HUDEP-2 (cell line): ENCODE measurements around the gene TXLNB.
A peak's percentile ranks its signal among the peaks of the same experiment; 100 is the strongest.
"Not testable (repeated sequence)": the region's sequence is repeated elsewhere in the genome, so short reads cannot be mapped to it uniquely, and the experiment has no call there.

ENCODE experiments used
- DNase-seq, 76 experiments: peaks; one replicate each; lab custom pipeline; 2025; ENCODE audit not compliant: unreplicated experiment in 76 of 76; lab: John Stamatoyannopoulos, UW

The TXLNB gene

DNA sequence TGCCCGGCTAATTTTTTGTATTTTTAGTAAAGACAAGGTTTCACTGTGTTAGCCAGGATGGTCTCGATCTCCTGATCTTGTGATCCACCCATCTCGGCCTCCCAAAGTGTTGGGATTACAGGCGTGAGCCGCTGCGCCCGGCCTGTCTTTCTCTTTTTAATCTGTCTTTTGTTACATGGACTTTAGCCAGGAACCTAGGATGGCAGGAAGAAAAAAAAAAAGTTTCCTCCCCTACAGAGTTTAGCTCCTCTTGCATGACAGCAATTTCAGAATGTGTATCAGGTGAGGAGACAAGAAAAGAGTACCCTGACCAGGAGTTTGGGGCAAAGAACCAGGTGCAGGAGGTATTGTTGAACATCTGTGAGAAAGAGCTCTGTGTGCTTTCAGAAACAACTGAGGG lies 21.4 kb upstream of the TXLNB start:
- DNase-seq = no peak

DNA sequence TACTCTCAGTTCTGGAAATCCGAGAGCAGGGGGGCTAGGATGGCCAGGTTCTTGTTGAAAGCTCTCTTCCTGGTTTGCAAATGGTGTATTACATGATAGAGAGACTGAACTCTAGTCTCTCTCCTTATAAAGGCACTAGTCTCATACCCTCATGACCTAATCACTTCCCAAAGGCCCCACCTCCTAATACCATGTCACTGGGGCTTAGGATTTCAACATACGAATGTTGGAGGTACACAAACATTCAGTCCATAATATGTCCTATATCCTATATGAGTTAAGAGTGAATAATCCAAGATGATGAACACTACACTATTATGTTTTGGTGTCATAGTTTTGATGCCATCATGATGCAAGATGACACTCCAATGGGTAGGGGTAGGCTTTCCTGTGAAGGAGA lies 20.0 kb upstream of the TXLNB start:
- DNase-seq = no peak

DNA sequence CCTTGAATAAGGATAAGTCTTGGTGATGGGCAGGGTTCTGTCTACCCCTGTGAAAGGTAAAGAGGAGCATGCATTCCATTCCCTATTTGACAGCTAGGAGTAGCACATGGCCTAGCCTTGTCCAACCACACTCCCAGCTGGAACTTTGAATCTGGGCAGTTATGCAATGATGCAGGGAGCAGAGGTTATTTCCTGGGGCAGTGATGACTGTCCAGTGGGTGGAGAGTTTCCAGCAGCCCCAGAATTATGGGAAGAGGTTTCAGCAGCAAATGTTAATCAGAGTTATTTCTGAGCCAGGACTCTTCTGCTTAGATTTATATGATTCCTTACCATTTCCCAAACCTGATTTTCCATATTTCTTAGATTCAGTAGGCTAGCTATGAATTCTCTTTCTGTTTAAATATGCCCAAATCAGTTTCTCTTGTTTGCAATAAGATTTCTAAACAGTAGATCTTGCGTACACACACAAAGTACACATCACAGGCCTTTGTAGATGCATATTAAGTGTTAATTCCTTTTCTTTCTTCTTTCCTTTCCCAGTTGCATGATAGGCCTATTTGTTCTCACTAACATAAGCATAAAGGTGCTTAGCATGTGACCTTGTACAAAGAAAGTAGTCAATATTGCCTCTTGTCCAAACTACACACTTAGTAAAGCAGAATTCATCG lies 17.3 kb upstream of the TXLNB start:
- no peak for DNase-seq

DNA sequence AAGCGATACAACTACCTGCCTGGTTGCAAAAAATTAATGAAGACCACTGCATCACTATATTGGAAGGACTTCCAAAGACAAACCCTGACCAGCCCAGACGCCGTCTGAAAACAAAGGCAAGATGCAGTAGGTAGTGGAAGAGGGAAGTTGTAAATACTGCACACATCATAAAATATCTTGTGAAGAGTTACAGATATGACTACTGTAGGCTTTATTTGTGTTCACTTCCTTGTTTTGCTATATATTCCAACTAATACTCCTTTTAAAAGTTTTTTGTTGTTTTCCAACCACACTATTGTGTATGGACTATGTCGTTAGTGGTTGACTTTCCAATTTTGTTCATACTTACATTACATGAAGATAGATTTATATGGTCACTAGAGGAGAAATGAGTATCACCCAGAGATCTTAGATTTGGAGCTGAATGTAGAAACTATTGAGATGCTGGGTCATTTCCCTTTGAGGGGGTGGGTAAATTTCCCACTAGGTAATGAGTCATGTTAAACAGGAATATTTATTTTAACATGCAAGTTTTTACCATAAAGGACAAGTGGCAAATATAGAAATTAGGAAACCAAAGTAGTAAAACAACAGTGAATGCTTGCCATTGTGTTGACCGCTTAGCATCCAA lies 16.6 kb upstream of the TXLNB start:
- DNase-seq = no peak

DNA sequence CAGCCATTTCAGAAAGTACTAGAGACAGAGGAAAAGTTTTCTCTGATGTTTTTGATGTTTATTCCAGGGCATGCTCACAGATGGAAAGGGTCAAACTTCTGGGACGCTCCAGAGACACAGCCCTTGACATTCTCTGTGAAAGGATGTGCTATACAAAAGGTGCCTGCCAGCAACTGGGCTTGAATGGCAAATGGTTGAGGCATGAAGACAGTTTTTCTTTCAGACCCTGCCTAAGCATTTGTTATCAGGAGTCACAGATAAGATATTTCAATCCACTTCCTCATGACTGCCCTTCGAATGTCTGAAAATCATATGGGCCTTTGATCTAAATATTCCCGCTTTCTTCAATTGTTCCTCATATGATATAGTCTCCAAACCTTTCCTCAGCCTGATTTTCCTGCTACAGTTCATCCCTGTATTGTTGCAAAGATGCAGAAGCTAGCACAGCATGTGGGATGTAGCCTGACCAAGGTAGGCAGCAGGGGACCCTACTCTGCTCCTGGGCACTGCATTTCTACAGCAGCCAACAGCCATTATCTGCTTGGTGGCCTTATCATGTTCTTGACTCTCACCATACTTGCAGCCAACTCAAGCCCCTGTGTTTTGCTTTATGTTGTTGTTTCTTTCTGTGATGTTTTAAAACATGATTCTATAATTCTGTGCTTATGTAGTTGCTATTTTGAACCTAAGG lies 14.6 kb upstream of the TXLNB start:
- peak in 1 of 76 experiments; percentile 3 for DNase-seq

DNA sequence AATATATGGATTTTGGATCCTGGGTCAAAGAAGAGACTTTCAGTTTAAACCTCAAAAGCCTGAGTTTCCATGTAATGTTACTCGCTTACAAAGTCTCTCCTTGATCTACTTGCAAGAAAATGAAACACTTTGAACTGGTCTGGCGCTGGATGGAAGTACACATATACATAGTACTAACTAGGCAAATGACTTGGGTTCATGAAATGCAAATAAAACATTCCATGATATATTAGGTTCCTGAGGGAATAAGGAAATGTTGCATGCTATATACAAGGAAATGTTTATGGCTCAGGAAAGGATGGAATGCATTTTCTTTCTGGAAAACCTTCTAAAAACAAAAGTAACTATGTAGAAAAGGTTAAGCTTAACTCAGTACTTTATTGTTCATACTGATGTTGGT lies 11.4 kb upstream of the TXLNB start:
- DNase-seq = no peak

DNA sequence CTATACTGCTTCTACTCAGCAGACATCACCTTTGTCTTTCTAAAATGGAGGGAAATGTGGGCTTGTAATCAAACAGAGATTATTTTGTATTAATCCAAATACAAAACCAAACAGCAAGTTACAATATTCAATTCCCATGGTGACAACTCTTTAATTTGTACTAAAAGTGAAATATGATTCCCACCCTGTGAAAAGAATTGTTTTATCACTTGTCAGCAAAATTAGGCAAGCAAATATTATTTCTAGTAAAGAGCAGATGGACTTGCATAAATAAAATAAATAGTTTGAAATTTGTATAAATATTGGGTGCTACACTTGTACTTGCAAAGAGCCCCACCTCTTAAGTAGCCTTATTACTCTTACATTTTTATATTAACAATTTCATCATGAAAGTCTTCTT lies 6.1 kb upstream of the TXLNB start:
- DNase-seq = no peak

DNA sequence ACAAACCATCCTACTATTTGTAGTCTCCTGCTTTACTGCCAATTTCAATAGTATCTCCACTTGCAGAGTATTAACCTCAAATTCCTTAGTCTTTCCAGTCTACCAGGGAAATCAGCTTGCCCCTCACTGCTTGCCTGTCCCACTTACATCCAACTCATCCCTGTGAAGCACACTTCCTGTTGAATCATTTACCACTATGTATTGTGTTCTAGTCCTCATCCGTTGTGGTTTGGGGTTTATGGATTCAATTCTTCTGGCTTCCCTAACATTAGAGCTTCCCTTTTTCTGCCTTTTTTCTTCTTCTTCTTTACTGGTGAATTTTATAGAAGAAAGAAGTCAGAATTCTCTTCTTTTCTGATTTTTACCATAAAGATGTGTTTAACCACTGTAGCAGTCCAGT lies 5.1 kb upstream of the TXLNB start:
- no peak for DNase-seq

DNA sequence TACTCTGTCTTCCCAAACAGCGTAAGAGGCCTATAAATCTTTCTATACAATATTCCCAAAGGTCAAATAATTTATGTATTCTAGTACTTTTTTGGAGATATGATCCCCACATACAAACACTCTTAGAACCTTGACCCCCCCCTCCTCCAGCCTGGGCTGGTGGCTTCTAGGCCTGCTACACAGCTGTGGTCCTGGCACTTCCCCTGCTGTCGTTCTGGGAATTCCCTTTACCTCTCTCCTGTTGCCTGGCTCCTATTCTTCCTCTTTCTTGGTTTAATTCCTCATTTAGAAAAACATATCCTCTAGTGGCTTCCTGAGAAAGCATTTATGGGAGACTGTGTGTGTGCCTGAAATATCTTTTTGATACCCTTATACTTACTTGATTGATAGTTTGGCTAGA lies 4.1 kb upstream of the TXLNB start:
- DNase-seq = no peak

DNA sequence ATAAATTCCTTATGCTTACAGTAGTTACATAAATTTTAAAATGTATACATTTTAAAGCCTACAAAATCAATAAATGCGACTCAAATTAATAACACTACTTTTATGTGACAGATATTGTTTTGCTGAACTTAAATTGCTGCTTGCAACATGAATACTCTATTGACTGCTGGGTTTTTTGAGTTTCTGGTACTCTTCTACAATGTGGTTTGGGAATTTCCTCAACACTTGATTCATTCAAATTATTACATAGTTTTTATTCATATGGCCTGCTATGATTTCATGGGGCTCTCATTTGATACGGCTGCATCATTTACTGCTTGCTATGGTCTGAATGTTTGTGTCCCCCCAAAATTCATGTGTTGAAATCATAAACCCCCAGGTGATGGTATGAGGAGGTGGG lies 2.3 kb upstream of the TXLNB start:
- DNase-seq = no peak

DNA sequence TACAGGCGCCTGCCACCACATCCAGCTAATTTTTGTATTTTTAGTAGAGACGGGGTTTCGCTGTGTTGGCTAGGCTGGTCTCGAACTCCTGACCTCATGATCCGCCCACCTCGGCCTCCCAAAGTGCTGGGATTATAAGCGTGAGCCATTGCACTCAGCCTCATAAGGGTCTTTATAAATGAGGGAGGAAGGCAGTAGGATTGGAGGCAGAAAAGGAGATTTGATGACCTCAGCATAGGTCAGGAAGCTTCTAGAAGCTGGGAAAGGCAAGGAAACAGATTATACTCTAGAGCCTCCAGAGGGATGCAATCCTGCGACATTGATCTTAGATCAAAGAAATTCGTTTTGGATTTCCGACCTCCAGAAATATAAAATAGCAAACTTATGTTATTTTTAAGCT lies 1.4 kb upstream of the TXLNB start:
- not testable (repeated sequence) for DNase-seq

DNA sequence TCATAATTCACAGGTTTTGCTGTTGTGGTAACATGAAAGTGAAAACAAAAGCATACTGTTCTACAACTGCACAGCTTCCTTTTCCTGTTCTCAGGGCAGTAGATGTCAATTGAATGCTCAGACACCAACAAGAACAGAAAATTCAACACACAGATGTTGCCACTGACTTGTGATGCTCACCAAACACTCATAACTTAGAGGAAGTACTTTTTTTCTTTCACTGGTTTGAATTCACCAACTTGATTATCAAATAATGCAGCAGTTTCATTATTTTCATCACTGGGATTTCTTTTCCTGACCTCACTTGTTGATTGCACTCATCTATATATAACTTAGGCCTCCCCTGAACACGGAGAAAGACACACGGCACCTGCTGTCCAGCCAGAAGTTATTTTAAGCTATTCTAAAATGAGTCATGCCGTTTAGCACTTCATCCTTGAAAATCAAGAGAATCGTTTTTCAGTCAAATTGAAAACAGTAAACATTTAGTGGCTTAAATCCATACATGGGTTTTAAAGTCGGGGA lies 949 bp downstream of the TXLNB start:
- DNase-seq = no peak

DNA sequence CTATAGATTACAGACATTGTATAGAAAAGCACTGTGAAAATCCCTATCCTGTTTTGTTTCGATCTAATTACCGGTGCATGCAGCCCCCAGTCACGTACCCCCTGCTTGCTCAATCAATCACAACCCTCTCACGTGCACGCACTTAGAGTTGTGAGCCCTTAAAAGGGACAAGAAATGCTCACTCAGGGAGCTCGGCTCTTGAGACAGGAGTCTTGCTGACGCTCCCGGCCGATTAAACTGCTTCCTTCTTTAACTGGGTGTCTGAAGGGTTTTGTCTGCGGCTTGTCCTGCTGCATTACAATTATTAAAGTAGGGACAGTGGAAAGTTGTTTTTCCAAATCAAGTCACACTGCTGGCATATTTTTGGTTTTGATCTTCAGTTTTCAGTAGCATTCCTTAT lies 2.6 kb downstream of the TXLNB start:
- DNase-seq = no peak

DNA sequence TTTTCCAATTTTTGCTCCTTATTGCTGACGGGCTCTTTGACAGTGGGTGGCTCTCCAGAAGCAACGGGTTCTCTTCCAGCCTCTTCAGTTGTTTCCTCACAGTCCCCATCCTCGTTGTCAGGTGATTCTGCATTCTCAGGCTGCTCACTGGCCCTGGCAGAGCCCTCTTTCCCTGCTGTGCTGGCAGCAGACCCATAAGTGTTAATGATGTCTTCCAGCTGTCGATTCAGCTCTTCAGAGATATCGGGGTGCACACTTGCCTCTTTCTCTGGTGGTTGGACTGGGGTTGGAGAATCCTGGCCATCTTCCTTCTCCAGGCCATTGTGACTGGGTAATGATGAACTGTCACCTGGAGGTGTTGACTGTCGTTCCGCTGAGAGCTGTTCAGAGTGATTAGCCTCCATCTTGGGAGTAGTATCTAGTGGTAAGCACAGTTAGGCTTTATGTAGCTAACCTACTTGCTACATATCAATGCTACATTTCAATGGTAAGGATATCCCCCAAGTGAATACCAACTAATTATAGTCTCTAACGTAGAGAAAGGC lies 3.2 kb downstream of the TXLNB start:
- DNase-seq = no peak

DNA sequence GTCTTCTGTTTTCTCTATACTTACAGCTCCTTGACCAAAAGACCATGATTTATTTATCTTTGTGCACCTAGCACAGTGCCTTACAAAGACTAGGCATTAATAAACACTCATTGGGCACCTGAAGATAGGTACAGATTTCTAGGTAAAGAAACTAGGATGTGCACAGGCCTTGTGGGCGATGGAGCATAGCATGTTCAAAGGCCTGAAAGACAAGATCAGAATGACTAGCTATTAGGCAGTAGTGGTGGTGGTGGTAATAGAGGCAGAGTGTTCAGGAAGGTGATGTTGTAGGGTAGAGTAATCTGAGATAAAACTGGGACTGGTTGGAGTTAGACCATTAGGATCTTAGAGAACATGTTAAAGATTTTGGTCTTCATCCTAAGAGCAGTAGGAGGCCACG lies 3.9 kb downstream of the TXLNB start:
- DNase-seq = no peak

DNA sequence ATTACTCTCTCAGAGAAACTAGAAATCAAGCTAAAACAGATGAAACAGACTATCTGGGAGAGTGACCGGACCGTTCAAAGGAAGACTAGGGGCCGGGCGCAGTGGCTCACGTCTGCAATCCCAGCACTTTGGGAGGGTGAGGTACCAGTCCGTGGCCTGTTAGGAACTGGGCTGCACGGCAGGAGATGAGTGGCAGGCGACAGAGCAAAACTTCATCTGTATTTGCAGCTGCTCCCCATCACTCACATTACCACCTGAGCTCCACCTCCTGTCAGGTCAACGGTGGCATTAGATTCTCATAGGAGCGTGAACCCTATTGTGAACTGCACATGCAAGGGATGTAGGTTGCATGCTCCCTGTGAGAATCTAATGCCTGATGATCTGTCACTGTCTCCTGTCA lies 5.4 kb downstream of the TXLNB start:
- DNase-seq = not testable (repeated sequence)

DNA sequence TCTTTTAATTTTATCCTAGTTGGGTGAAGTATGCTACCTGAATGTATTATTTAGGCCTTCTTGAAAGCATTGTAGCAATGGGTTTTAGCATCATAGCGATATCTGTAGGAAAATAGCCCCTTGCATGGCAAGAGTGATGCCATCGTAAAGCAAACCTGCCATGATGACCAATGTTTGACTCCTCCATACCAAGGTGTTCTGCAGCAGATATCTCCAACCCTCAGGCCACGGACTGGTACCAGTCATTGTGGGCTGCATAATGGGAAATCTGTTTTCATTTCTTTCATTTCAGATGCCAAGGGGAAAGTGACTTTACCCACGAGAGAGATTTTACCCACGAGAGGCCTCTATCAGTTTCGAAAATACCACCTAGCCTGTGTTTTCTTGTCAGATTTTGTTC lies 6.2 kb downstream of the TXLNB start:
- DNase-seq = no peak

DNA sequence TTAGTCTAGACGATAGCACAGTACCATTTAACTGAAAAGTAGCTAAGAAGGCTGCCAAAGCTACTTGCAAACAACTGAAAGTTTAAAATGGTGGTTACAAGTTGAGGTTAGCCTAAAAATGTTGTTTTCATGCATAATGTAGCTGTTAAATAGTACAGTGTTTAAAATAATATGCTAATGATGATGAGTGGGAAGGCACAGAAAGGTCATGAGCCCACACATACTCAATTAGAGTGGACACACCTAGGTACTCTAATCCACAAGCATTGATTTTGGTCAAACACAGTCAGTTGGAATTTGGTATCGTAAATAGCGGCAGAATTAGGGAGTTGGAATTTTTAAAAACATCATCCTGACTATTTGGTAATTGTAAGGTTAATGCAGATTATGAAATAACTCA lies 7.0 kb downstream of the TXLNB start:
- no peak for DNase-seq

DNA sequence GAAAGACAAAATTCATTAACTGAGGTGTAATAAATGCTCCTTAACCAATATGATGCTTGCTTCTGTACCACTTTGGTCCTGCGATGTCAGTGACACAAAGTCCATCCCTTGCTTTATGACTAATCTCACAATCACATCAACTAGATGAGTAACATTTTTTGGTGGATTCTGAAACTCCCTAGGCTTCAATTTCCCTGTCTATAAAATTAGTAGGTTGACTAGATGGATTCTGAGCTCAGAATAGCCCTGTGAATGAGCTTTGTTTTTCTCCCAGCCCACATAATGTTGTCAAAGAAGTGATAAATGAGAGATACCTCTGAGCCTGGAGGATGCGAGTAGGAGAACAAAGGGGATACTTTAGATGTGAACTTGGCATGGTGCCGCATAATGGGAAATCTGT lies 9.1 kb downstream of the TXLNB start:
- no peak for DNase-seq

DNA sequence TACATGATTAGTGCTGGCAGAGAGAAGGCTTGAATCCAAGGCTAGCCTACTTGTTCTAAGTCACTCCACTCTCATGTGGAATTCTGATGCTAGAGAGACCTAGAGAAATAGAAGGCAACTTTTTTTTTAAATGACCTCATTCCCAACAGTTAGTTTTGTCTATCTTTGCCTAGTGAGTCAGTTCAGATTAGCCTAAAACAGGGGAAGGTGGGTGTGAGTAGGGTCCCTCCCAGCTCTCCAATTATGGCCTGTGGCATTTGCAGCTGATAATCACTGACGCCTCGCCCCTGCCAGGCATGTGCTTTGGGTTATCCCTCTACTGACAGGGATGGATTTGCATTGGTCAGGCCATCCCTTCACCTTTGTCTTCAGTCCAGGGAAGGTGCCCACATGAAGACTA lies 13.6 kb downstream of the TXLNB start:
- DNase-seq = peak in 1 of 76 experiments; percentile 14

DNA sequence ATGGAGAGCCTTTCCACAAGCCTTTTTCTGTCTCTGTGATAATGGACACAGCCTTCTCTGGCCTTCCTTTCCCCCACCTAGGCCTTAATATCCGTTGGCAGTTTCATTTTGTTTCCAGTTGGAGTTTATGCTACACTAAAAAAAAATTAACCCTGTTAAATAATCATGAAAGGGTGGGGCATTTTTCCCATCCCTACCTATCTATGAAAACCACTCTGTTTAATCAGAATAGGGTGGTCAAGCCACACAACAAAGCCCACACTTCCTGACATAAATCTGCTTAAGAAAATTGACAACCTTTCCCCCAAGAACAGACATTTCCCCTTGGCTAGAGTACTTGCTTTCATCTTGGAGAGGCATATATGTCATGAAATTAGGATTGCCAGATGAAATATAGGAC lies 14.2 kb downstream of the TXLNB start:
- no peak for DNase-seq

DNA sequence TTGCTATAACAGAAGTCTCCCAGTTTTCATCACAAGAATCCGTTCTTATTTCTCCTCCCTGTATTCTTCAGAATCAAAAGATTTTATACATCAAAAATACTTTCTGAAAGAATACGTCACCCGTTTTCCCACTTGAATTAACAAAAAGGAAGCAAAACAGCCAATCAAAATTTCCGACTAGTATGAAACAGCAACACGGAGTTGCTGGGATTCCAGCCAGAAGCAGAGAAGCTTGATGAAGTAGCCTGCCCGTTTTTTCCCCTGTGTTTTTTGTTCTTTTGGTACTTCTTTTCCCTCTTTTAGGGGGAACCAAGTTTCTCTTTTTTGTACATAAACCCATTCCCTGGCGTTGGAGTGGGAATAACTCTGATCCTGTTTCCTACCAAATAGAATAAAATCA lies 14.6 kb downstream of the TXLNB start:
- no peak for DNase-seq
